Loucy (cell line): ENCODE measurements around the gene ATP5MC2.

Source experiments
- EZH2phosphoT487 ChIP-seq: fragments of 200-600 bp; IDR thresholded peaks from 2 replicates; pipeline ENCODE4 v1.6.1; 2018; ENCODE audit warnings: antibody characterized with exemption, mild to moderate bottlenecking, moderate library complexity, borderline replicate concordance
- TF ChIP-seq, protein P1 (sequence below): fragments of 200-600 bp; sonication (generic); conservative IDR thresholded peaks from 2 replicates; pipeline ENCODE4 v1.5.1; 2014; ENCODE audit warnings: mild to moderate bottlenecking, antibody characterized with exemption, low read length

DNA sequence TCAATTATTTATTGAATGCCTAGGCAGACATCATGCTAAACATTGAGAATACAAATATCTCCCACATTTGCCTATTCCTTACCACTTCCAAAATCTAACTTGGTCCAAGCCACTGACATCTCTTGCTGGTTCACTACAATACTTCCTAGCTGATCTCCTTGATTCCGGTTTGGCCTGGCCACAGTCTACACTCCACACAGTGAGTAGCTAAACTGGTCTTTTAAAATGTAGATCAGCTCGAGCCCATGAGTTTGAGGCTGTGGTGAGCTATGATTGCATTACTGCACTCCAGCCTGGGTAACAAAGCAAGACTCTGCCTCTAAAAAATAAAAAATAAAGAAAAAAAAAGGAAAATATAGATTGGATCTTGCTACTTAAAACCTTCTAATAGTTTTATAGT, 7.6 kb upstream of the ATP5MC2 start:
- TF ChIP-seq, protein P1, sequence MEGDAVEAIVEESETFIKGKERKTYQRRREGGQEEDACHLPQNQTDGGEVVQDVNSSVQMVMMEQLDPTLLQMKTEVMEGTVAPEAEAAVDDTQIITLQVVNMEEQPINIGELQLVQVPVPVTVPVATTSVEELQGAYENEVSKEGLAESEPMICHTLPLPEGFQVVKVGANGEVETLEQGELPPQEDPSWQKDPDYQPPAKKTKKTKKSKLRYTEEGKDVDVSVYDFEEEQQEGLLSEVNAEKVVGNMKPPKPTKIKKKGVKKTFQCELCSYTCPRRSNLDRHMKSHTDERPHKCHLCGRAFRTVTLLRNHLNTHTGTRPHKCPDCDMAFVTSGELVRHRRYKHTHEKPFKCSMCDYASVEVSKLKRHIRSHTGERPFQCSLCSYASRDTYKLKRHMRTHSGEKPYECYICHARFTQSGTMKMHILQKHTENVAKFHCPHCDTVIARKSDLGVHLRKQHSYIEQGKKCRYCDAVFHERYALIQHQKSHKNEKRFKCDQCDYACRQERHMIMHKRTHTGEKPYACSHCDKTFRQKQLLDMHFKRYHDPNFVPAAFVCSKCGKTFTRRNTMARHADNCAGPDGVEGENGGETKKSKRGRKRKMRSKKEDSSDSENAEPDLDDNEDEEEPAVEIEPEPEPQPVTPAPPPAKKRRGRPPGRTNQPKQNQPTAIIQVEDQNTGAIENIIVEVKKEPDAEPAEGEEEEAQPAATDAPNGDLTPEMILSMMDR: no peak
- TF ChIP-seq EZH2phosphoT487: no peak
